Choroid plexus epithelial cell (primary cell): ENCODE data around the gene LHX3.

ENCODE experiments used
- DNase-seq: peaks from one replicate; pipeline ENCODE4 v3.0.0-alpha.2; 2010; ENCODE audit warnings: low read depth
- H3K4me3 ChIP-seq: 2 replicates; pipeline ENCODE4 v1.5.1; 2011; ENCODE audit warnings: low read depth, mild to moderate bottlenecking, control low read depth, low read length, moderate library complexity
- CTCF ChIP-seq: conservative IDR thresholded peaks from 2 replicates; pipeline ENCODE4 v1.5.1; 2011; ENCODE audit warnings: low read depth, mild to moderate bottlenecking, control low read depth, inconsistent platforms, low read length, moderate library complexity

LHX3 gene

GRCh38 chr9:136174779-136175615 lies 29.9 kb downstream of the LHX3 start:
- H3K4me3 ChIP-seq: no peak overlapping the region
- DNase-seq: no peak
- TF ChIP-seq CTCF: no peak

DNA sequence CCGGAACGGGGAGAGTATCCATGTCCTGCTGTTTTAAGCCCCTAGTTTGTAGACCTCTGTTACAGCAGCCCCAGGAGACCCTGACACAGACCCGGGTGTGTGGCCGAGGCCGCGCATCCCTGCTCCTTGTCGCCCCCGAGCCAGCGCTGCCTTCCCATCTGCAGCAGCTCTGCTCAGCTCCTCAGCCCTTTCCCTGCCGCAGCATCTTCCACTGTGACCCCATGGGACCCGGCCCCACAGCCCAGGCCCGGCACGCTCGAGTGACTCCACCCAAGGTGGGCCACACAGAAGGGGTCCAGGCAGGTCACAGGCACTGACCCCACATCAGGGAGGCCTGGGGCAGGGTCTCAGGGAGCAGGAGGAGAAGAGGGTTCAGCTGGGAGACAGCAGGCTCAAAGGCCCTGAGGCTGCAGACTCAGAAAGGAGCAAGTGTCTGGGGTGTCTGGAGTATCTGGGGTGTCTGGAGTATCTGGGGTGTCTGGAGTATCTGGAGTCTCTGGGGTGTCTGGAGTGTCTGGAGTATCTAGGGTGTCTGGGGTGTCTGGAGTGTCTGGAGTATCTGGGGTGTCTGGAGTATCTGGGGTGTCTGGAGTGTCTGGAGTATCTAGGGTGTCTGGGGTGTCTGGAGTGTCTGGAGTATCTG lies 31.2 kb downstream of the LHX3 start:
- H3K4me3 ChIP-seq: no peak overlapping the region
- TF ChIP-seq CTCF: no peak
- DNase-seq: no peak

- H3K4me3 ChIP-seq: no peak overlapping the region
- TF ChIP-seq CTCF: no peak
- no peak for DNase-seq
Observed at GRCh38 chr9:136172412-136173079, 32.4 kb downstream of the LHX3 start.

DNA sequence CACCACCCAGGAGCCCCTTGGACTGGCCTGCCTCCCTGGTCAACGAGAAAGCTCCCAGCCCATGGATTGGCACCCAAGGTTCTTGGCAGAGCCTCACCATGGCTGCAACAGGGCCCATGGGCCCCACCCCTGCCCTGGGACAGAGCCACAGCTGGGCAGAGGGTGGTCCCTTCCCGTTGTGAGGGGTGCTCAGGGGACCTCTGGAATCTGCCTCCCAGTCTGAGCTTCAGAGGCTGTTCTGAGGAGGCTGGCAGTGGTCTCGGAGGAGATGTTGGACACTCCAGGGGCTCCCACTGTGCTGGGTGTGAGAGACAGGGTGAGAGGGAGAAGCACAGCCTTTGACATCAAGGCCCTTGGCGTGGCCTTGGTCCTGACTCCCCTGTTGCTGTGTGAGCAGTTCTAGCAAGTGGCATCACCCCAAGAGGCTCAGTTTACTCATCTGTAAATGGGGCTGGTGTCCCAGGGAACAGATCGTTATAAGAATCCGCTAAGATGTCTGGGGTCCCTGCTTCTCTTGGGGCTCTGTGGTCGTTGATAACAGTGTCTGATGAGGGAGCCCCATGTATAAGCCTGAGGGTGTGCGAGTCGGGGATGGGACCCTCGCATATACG lies 33.0 kb downstream of the LHX3 start:
- no peak for DNase-seq
- no peak overlapping the region for H3K4me3 ChIP-seq
- TF ChIP-seq CTCF: no peak

DNA sequence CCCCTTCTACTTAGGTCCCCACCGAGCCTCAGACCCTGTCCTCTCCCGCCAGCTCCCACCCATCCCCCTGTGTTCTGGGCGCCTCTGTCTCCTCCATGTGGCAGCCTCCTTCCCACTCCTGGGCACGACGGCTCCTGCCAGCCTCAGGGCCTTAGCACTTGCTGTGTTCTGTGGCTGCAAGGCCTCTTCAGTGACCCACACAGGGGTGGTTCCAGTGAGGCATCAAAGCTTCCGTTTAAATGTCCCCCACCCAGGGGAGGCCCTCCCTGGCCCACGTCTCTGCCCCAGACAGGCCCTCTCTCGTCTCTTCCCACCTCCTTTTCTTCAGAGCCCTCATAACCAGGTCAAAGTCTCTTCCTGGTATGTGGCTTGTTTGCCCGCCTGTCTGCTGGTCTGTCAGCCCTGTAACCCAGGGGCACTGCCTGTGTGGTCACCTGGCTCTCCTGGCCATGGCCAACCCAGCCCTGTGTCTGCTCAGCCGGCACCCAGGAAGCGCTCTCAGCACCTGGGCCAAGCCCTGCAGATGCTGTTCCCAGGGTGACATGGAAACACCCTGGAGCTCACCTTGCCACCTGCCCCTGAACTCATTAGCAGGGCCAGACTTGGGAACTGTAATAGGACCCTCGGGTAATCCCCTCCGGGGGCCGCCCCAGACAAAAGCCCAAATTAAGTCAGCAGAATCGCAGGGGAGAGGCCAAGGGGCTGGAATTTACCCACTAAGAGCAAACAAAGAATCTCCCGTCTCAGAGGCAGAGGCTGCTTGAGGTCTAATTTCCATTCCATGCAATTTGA lies 33.7 kb downstream of the LHX3 start:
- TF ChIP-seq CTCF: no peak
- peak; percentile 41 for DNase-seq
- no peak overlapping the region for H3K4me3 ChIP-seq
